HepG2 (cell line): Measurements from ENCODE around the gene ANKRD52. TPM values are rescaled to one million over a fixed set of nuclear protein-coding genes. Genes with fewer than 3 reads are reported as not detected.

Experiments used
- ETV6 ChIP-seq: sonication (generic); formaldehyde crosslinking; conservative IDR thresholded peaks from 2 replicates; pipeline ENCODE4 v1.4.0; 2020; ENCODE audit warnings: missing genetic modification reagents
- HIC2 ChIP-seq: sonication (generic); formaldehyde crosslinking; IDR thresholded peaks from 2 replicates; pipeline ENCODE4 v1.9.0; 2022; ENCODE audit warnings: low read depth, missing genetic modification reagents
- HNRNPK ChIP-seq: fragments of 200-400 bp; formaldehyde crosslinking; IDR thresholded peaks from 2 replicates; pipeline ENCODE4 v1.6.1; 2018; ENCODE audit warnings: low read length, low read depth, moderate library complexity, mild to moderate bottlenecking; ENCODE audit not compliant: poor library complexity, severe bottlenecking
- KLF15 ChIP-seq: sonication (generic); formaldehyde crosslinking; IDR thresholded peaks from 2 replicates; pipeline ENCODE4 v1.8.1; 2023; ENCODE audit warnings: borderline replicate concordance, mild to moderate bottlenecking, inconsistent platforms, missing genetic modification reagents, mixed read lengths
- NAIF1 ChIP-seq: sonication (generic); formaldehyde crosslinking; IDR thresholded peaks from 2 replicates; pipeline ENCODE4 v1.5.0; 2020; ENCODE audit warnings: mild to moderate bottlenecking, missing genetic modification reagents, borderline replicate concordance
- RELA ChIP-seq: sonication (generic); formaldehyde crosslinking; IDR thresholded peaks from 2 replicates; pipeline ENCODE4 v1.4.0; 2020; ENCODE audit warnings: missing genetic modification reagents
- SRSF9 ChIP-seq: fragments of 200-400 bp; formaldehyde crosslinking; IDR thresholded peaks from 2 replicates; pipeline ENCODE4 v1.6.1; 2018; ENCODE audit warnings: borderline replicate concordance, mild to moderate bottlenecking, low read depth, low read length; ENCODE audit not compliant: insufficient read depth, poor library complexity, severe bottlenecking
- ZBTB39 ChIP-seq: sonication (generic); formaldehyde crosslinking; IDR thresholded peaks from 2 replicates; pipeline ENCODE4 v1.5.0; 2020; ENCODE audit warnings: missing genetic modification reagents
- ZFP36L1 ChIP-seq: sonication (generic); formaldehyde crosslinking; IDR thresholded peaks from 2 replicates; pipeline ENCODE4 v1.8.0; 2022; ENCODE audit warnings: mild to moderate bottlenecking, missing genetic modification reagents, moderate library complexity
- ZMYM4 ChIP-seq: sonication (generic); formaldehyde crosslinking; IDR thresholded peaks from 2 replicates; pipeline ENCODE4 v1.8.1; 2023; ENCODE audit warnings: mild to moderate bottlenecking, missing genetic modification reagents
- ZNF343 ChIP-seq: sonication (generic); formaldehyde crosslinking; IDR thresholded peaks from 2 replicates; pipeline ENCODE4 v1.4.0; 2020; ENCODE audit warnings: mild to moderate bottlenecking, missing genetic modification reagents
- ZNF468 ChIP-seq: sonication (generic); formaldehyde crosslinking; IDR thresholded peaks from 2 replicates; pipeline ENCODE4 v1.8.0; 2022; ENCODE audit warnings: mild to moderate bottlenecking, moderate library complexity, missing genetic modification reagents
- ZNF569 ChIP-seq: sonication (generic); formaldehyde crosslinking; IDR thresholded peaks from 2 replicates; pipeline ENCODE4 v1.5.0; 2020; ENCODE audit warnings: mild to moderate bottlenecking, missing genetic modification reagents, moderate library complexity, borderline replicate concordance
- ZNF598 ChIP-seq: sonication (generic); formaldehyde crosslinking; IDR thresholded peaks from 2 replicates; pipeline ENCODE4 v1.5.1; 2020; ENCODE audit warnings: mild to moderate bottlenecking, missing genetic modification reagents, borderline replicate concordance
- ZNF616 ChIP-seq: sonication (generic); formaldehyde crosslinking; IDR thresholded peaks from 2 replicates; pipeline ENCODE4 v1.5.0; 2020; ENCODE audit warnings: low read depth, mild to moderate bottlenecking, missing genetic modification reagents
- ZNF850 ChIP-seq: sonication (generic); formaldehyde crosslinking; conservative IDR thresholded peaks from 2 replicates; pipeline ENCODE4 v1.9.0; 2021; ENCODE audit warnings: mild to moderate bottlenecking, missing genetic modification reagents
- polyA plus RNA-seq, 8 experiments: library from polyadenylated mRNA; depleted of rRNA in 3 of 8; stranded (reverse) in 7 of 8; unstranded in 1 of 8; fragments of >200 nt; fragmentation: Illumina TruSeq in 4 of 8; extraction: Trizol in 4 of 8; gene quantifications; 2 replicates each; pipeline versions ENCODE4 v1.2.1 to v1.2.3, GENCODE V29; 2011 to 2016; ENCODE audit warnings: low read depth in 4 of 8, missing spikeins in 1 of 8, mixed read lengths in 1 of 8; ENCODE audit not compliant: insufficient read depth in 1 of 8
- total RNA-seq, 5 experiments: library from RNA; depleted of rRNA; stranded (reverse); fragments of >200 nt; fragmentation: Illumina TruSeq; extraction: Trizol; gene quantifications; 2 replicates each; pipeline ENCODE4 v1.2.3, GENCODE V29; 2016; ENCODE audit warnings: low read depth in 1 of 5
- TF ChIP-seq, protein P1 (sequence below): sonication (generic); formaldehyde crosslinking; IDR thresholded peaks from 2 replicates; pipeline ENCODE4 v1.8.1; 2022; ENCODE audit warnings: low read depth, mild to moderate bottlenecking, missing genetic modification reagents
- TF ChIP-seq, protein P2 (sequence below): sonication (generic); formaldehyde crosslinking; IDR thresholded peaks from 2 replicates; pipeline ENCODE4 v1.4.0; 2020; ENCODE audit warnings: mild to moderate bottlenecking, missing genetic modification reagents
- TF ChIP-seq, protein P3 (sequence below): fragments of 450-650 bp; IDR thresholded peaks from 2 replicates; pipeline ENCODE4 v1.6.1; 2017

Gene ANKRD52
- total and polyA plus RNA-seq, 2 of the 13 experiments (the other 11 are each of a cell fraction or from before 2014, with no cell fraction given): 7.8 to 9.2 TPM

GRCh38 chr12:56266693-56267442 lies 8.7 kb upstream of the ANKRD52 start, which contains the start of gene COQ10A (continued):
- TF ChIP-seq, protein P1, sequence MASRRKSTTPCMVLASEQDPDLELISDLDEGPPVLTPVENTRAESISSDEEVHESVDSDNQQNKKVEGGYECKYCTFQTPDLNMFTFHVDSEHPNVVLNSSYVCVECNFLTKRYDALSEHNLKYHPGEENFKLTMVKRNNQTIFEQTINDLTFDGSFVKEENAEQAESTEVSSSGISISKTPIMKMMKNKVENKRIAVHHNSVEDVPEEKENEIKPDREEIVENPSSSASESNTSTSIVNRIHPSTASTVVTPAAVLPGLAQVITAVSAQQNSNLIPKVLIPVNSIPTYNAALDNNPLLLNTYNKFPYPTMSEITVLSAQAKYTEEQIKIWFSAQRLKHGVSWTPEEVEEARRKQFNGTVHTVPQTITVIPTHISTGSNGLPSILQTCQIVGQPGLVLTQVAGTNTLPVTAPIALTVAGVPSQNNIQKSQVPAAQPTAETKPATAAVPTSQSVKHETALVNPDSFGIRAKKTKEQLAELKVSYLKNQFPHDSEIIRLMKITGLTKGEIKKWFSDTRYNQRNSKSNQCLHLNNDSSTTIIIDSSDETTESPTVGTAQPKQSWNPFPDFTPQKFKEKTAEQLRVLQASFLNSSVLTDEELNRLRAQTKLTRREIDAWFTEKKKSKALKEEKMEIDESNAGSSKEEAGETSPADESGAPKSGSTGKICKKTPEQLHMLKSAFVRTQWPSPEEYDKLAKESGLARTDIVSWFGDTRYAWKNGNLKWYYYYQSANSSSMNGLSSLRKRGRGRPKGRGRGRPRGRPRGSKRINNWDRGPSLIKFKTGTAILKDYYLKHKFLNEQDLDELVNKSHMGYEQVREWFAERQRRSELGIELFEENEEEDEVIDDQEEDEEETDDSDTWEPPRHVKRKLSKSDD (CRISPR knock-in tag): 0 out of 2 replicates have a peak, but pooled peaks have one; percentile 46
- TF ChIP-seq, protein P2, sequence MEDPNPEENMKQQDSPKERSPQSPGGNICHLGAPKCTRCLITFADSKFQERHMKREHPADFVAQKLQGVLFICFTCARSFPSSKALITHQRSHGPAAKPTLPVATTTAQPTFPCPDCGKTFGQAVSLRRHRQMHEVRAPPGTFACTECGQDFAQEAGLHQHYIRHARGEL: no peak
- no peak for TF ChIP-seq ZNF850 (CRISPR knock-in tag)
- TF ChIP-seq ZNF598: peak; percentile 86
- no peak for TF ChIP-seq ZNF468 (CRISPR knock-in tag)
- TF ChIP-seq NAIF1: no peak
- TF ChIP-seq ZBTB39 (CRISPR knock-in tag): no peak
- TF ChIP-seq ZNF343 (CRISPR knock-in tag): peak; percentile 59; the same call in 1 of the 2 replicates
- TF ChIP-seq KLF15 (CRISPR knock-in tag): no peak
- TF ChIP-seq ZMYM4: peak; percentile 61
- TF ChIP-seq, protein P3, sequence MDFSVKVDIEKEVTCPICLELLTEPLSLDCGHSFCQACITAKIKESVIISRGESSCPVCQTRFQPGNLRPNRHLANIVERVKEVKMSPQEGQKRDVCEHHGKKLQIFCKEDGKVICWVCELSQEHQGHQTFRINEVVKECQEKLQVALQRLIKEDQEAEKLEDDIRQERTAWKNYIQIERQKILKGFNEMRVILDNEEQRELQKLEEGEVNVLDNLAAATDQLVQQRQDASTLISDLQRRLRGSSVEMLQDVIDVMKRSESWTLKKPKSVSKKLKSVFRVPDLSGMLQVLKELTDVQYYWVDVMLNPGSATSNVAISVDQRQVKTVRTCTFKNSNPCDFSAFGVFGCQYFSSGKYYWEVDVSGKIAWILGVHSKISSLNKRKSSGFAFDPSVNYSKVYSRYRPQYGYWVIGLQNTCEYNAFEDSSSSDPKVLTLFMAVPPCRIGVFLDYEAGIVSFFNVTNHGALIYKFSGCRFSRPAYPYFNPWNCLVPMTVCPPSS: no peak
- peak; percentile 65 for TF ChIP-seq ZFP36L1 (CRISPR knock-in tag)
- TF ChIP-seq HIC2: 0 out of 2 replicates have a peak, but pooled peaks have one; percentile 37
- no peak for TF ChIP-seq ZNF616 (CRISPR knock-in tag)
- TF ChIP-seq ETV6 (CRISPR knock-in tag): no peak
- no peak for TF ChIP-seq RELA (CRISPR knock-in tag)
- peak; percentile 48 for TF ChIP-seq HNRNPK
- no peak for TF ChIP-seq ZNF569
- no peak for TF ChIP-seq SRSF9
